HFF-Myc (cell line): Measurements from ENCODE around the gene PDCD6IP.

Experiments
- DNase-seq: peaks from one replicate; pipeline ENCODE4 v3.0.0-alpha.2; 2011; ENCODE audit warnings: low read depth; ENCODE audit errors: extremely low read depth
- H3K4me3 ChIP-seq: replicated peaks from 2 replicates; pipeline ENCODE4 v1.5.1; 2011; ENCODE audit warnings: low read depth, mild to moderate bottlenecking, control low read depth, low read length
- TF ChIP-seq, protein P1 (sequence below): IDR thresholded peaks from 2 replicates; pipeline ENCODE4 v1.5.1; 2012; ENCODE audit warnings: mild to moderate bottlenecking, low read depth, low read length, control low read depth; ENCODE audit errors: missing control alignments

The PDCD6IP gene

DNA sequence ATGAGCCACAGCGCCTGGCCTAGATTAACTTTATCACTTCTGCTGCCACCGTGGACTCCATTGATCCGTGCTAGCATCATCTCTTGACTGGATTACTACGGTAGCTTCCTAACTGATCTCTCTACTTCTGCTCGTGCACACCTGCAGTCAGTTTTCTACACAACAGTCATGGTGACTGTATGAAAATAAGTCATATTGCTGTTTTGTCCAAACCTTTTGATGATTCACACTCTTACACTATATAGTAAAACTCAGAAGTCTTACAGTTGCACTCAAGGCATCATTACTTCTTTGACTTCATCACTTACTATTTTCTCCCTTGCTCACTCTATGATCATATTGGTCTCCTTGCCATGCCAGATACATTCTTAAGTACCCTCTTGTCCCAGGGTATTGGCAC lies 10.1 kb downstream of the PDCD6IP start:
- no peak for DNase-seq
- TF ChIP-seq, protein P1, sequence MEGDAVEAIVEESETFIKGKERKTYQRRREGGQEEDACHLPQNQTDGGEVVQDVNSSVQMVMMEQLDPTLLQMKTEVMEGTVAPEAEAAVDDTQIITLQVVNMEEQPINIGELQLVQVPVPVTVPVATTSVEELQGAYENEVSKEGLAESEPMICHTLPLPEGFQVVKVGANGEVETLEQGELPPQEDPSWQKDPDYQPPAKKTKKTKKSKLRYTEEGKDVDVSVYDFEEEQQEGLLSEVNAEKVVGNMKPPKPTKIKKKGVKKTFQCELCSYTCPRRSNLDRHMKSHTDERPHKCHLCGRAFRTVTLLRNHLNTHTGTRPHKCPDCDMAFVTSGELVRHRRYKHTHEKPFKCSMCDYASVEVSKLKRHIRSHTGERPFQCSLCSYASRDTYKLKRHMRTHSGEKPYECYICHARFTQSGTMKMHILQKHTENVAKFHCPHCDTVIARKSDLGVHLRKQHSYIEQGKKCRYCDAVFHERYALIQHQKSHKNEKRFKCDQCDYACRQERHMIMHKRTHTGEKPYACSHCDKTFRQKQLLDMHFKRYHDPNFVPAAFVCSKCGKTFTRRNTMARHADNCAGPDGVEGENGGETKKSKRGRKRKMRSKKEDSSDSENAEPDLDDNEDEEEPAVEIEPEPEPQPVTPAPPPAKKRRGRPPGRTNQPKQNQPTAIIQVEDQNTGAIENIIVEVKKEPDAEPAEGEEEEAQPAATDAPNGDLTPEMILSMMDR, result no peak

DNA sequence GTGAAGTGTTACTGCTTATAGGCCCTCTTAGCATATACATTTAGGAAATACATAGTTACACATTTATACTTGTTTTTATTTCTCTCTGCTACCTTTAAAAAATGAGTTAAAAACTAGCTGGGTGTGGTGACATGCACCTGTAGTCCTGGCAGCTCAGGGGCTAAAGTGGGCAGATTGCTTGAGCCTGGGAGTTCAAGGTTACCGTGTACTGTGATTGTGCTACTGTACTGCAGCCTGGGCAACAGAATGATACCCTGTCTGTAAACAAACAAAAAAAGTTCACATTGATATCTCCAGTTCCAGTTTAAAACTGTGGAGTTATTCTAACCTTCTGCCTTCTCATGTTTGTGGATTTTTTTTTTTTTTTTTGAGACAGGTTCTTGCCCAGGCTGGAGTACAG lies 12.1 kb downstream of the PDCD6IP start:
- no peak for DNase-seq
- TF ChIP-seq, protein P1, result no peak
- no peak overlapping the region for H3K4me3 ChIP-seq

More for the DNA sequence above, 10.1 kb downstream of the PDCD6IP start:
- H3K4me3 ChIP-seq, result no peak overlapping the region

DNA sequence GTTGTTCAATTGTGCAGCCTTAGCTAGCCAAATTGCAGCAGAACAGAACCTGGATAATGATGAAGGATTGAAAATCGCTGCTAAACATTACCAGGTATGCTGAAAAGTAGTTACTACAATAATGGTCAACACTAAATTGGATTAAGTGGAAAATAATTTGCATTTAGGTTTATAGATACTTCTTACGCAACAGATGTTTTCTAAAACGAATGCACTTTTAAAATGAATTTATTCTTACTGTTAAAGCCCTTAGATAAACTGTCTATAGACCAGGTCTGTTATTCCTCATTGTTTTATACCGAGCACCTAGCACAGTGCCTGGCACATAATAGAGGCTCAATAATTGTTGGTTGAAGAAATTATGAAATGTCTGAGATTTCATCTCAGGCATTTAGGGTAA lies 23.6 kb downstream of the PDCD6IP start:
- no peak for DNase-seq
- TF ChIP-seq, protein P1, result no peak

DNA sequence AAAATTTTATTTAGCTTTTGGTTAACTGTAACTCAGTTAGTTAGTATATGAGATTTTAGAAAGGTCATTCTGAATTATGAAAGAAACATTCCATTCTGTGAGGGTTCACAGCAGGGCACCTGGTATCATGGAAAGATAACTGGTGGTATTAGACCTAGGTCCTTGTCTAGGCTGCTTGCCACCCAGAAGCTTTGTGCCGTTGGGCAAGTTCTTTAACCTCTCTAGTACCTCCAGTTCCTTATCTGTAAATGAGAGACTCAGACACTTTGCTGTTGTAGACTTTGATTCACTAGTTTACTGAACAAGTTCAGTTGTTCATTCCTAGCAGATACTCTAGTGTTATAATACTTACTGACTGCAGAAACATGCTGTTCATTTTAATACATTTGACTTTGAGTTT lies 25.4 kb downstream of the PDCD6IP start:
- DNase-seq, result no peak
- TF ChIP-seq, protein P1, result no peak
- H3K4me3 ChIP-seq, result no peak overlapping the region

More for the DNA sequence above, 23.6 kb downstream of the PDCD6IP start:
- no peak overlapping the region for H3K4me3 ChIP-seq

DNA sequence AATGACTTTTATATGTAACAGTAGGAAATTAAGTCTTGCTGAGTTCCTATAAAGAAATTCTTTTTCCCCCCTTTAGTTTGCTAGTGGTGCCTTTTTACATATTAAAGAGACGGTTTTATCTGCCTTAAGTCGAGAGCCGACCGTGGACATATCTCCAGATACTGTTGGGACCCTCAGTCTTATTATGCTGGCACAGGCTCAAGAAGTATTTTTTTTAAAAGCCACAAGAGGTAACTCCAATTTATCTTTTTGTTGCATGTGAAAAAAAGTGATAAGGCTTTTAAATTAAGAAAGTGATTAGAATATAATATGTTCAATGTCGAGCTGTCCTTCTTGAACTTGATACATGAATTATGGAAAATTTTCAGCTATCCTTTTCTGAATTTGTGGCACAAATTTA lies 26.7 kb downstream of the PDCD6IP start:
- no peak for DNase-seq
- no peak overlapping the region for H3K4me3 ChIP-seq
- TF ChIP-seq, protein P1, result no peak

DNA sequence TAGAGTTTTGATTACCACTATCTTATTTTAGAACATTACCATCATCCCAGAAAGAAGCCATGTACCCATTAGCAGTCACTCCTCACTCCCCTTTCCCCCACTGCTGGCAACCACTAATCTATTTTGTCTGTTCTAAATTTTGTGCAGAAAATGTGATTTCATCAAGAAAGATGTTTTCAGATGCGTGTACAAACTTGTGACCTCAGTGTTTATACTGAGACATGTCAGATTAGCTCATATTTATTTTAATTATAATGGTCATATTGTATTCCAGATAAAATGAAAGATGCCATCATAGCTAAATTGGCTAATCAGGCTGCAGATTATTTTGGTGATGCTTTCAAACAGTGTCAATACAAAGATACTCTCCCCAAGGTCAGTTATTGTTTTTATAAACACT lies 27.8 kb downstream of the PDCD6IP start:
- TF ChIP-seq, protein P1, result no peak
- DNase-seq, result no peak
- no peak overlapping the region for H3K4me3 ChIP-seq

DNA sequence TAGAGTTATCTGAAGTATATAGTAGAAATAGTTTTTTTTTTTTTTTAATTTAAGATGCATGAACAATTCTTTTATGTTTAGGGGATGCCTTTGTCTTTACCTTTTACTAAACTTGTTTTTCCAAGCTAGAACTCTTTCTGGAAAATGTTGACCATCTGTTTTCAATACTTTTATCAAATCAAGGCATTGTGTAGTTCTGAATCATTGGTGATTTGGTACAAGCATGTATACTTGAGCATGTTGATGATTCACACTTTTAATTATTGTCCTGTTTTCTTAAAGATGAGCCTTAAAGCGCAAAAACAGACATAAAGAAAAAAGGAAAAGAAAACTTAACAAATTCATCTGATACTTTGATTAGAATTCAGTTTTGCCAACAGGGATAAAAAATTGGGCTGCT lies 28.3 kb downstream of the PDCD6IP start:
- DNase-seq, result peak; percentile 16
- TF ChIP-seq, protein P1, result no peak

More for the DNA sequence above, 28.3 kb downstream of the PDCD6IP start:
- no peak overlapping the region for H3K4me3 ChIP-seq
